Endothelial cell of umbilical vein (primary cell): ENCODE data around the gene ZDHHC17. TPM values are rescaled to one million over a fixed set of nuclear protein-coding genes. Genes with fewer than 3 reads are reported as not detected.

Experiments
- BruUV-seq: library from RNA; stranded (reverse); fragments of 400-500 nt; replicated peaks from 2 replicates; lab custom pipeline; 2021; lab: Mats Ljungman, UMichigan
- CTCF ChIA-PET: fragments of 300-600, 350-600 bp; sonication (Branson Sonifier 250); formaldehyde crosslinking; loops from one replicate; lab custom pipeline; 2021; ENCODE audit warnings: antibody characterized with exemption, inconsistent platforms; lab: Charles Lee
- POLR2A ChIA-PET: fragments of 300-600, 350-600 bp; sonication (Branson Sonifier 250); formaldehyde crosslinking; loops from one replicate; lab custom pipeline; 2021; ENCODE audit warnings: antibody characterized with exemption, inconsistent platforms; lab: Charles Lee
- DNase-seq: peaks from one replicate; pipeline ENCODE4 v3.0.0-alpha.2; 2011; ENCODE audit warnings: low read depth, low spot score
- FAIRE-seq: peaks from 2 replicates; lab custom pipeline; 2011; peaks lifted over from hg19 to GRCh38; lab: Jason Lieb, UNC
- H2AFZ ChIP-seq: 2 replicates; pipeline ENCODE4 v1.6.0; 2012; ENCODE audit warnings: low read depth, low read length, control low read depth, inconsistent platforms
- H3K27ac ChIP-seq: 2 replicates; pipeline ENCODE4 v1.5.1; 2011; ENCODE audit warnings: low read depth, mild to moderate bottlenecking, control low read depth, low read length, moderate library complexity; ENCODE audit not compliant: insufficient read depth
- H3K27me3 ChIP-seq, 2 experiments: 2 replicates each; pipeline versions ENCODE4 v1.6.0 to v1.6.1; 2011; ENCODE audit warnings: low read length in 2 of 2, mixed read lengths in 1 of 2; ENCODE audit not compliant: control insufficient read depth in 2 of 2, insufficient read depth in 2 of 2
- H3K36me3 ChIP-seq, 2 experiments: 2 replicates in 1 of 2; 3 replicates in 1 of 2; pipeline ENCODE4 v1.5.1; 2011; ENCODE audit warnings: low read length in 2 of 2, mild to moderate bottlenecking in 1 of 2, moderate library complexity in 1 of 2; ENCODE audit not compliant: control insufficient read depth in 2 of 2, insufficient read depth in 2 of 2; ENCODE audit errors: extremely low read depth in 1 of 2
- H3K4me1 ChIP-seq: 3 replicates; pipeline ENCODE4 v1.5.1; 2011; ENCODE audit warnings: mild to moderate bottlenecking, low read length; ENCODE audit not compliant: control insufficient read depth, insufficient read depth; ENCODE audit errors: extremely low read depth
- H3K4me2 ChIP-seq: 2 replicates; pipeline ENCODE4 v1.6.1; 2011; ENCODE audit warnings: low read length, control low read depth, mixed read lengths; ENCODE audit not compliant: insufficient read depth
- H3K4me3 ChIP-seq, 3 experiments: fragments of 200-600 bp in 1 of 3; sonication (generic), shearing (Covaris generic) in 1 of 3; replicated peaks in 1 of 3; 2 replicates each; pipeline ENCODE4 v1.5.1; 2011 to 2016; ENCODE audit warnings: control low read depth in 3 of 3, low read length in 3 of 3, mild to moderate bottlenecking in 2 of 3, inconsistent platforms in 1 of 3, low read depth in 1 of 3, moderate library complexity in 1 of 3; ENCODE audit not compliant: insufficient read depth in 1 of 3
- H3K79me2 ChIP-seq: 2 replicates; pipeline ENCODE4 v1.6.0; 2012; ENCODE audit warnings: low read length, inconsistent platforms; ENCODE audit not compliant: control insufficient read depth, insufficient read depth
- H3K9ac ChIP-seq: replicated peaks from 2 replicates; pipeline ENCODE3; 2011; ENCODE audit warnings: low read length, control low read depth; ENCODE audit not compliant: insufficient read depth; ENCODE audit errors: extremely low read depth
- H3K9me1 ChIP-seq: replicated peaks from 3 replicates; pipeline ENCODE4 v1.6.0; 2011; ENCODE audit warnings: mild to moderate bottlenecking, low read length; ENCODE audit not compliant: control insufficient read depth, insufficient read depth; ENCODE audit errors: extremely low read depth
- H3K9me3 ChIP-seq: replicated peaks from 2 replicates; pipeline ENCODE4 v1.5.1; 2012; ENCODE audit warnings: low read length, inconsistent platforms; ENCODE audit not compliant: control insufficient read depth, insufficient read depth
- H4K20me1 ChIP-seq: replicated peaks from 2 replicates; pipeline ENCODE3; 2011; ENCODE audit warnings: mild to moderate bottlenecking, low read length; ENCODE audit not compliant: control insufficient read depth, insufficient read depth; ENCODE audit errors: extremely low read depth
- EZH2 ChIP-seq: IDR thresholded peaks from 2 replicates; pipeline ENCODE4 v1.6.1; 2012; ENCODE audit warnings: borderline replicate concordance, low read depth, mild to moderate bottlenecking, moderate library complexity, low read length, inconsistent platforms; ENCODE audit not compliant: severe bottlenecking
- FOS ChIP-seq: IDR thresholded peaks from 2 replicates; pipeline ENCODE4 v1.6.1; 2011; ENCODE audit warnings: mild to moderate bottlenecking, low read length, moderate library complexity, borderline replicate concordance; ENCODE audit not compliant: insufficient read depth
- GATA2 ChIP-seq: IDR thresholded peaks from 2 replicates; pipeline ENCODE4 v1.7.0; 2011; ENCODE audit warnings: low read depth, mild to moderate bottlenecking, moderate library complexity, mixed read lengths, low read length; ENCODE audit not compliant: insufficient read length, insufficient read depth
- JUN ChIP-seq: IDR thresholded peaks from 2 replicates; pipeline ENCODE4 v1.6.1; 2011; ENCODE audit warnings: borderline replicate concordance, low read depth; ENCODE audit not compliant: insufficient read length, insufficient read depth
- MYC ChIP-seq: IDR thresholded peaks from one replicate; pipeline ENCODE4 v1.6.1; 2011; ENCODE audit warnings: mild to moderate bottlenecking, low read depth, low read length
- POLR2A ChIP-seq: IDR thresholded peaks from 2 replicates; pipeline ENCODE4 v1.6.1; 2012; ENCODE audit warnings: low read depth, mild to moderate bottlenecking, control low read depth, low read length
- POLR2AphosphoS5 ChIP-seq: IDR thresholded peaks from 2 replicates; pipeline ENCODE4 v1.6.1; 2012; ENCODE audit warnings: low read depth, mild to moderate bottlenecking, control low read depth, low read length, moderate library complexity; ENCODE audit not compliant: insufficient read depth
- dilution Hi-C: fragments of 300-500 bp; cut with MboI; formaldehyde crosslinking; loops from one replicate; pipeline ENCODE4 v1.15.0; 2019; ENCODE audit warnings: low sequenced_read_pairs; ENCODE audit not compliant: extremely low pct_ligation_motif_present
- intact Hi-C: fragments of 100-400 bp; cut with micrococcal nuclease; formaldehyde crosslinking; loops from one replicate; pipeline ENCODE4 v1.10.0; 2022
- polyA plus RNA-seq, 4 experiments: library from polyadenylated mRNA; depleted of rRNA in 3 of 4; stranded (reverse) in 3 of 4; unstranded in 1 of 4; fragments of >200 nt; gene quantifications; 2 replicates each; pipeline versions ENCODE4 v1.2.1 to v1.2.3, GENCODE V29; 2011 to 2012; ENCODE audit warnings: missing spikeins in 1 of 4
- total RNA-seq: library from RNA; stranded (reverse); gene quantifications from 2 replicates; pipeline ENCODE4 v1.2.3, GENCODE V29; 2021
- TF ChIP-seq, protein P1 (sequence below): IDR thresholded peaks from 2 replicates; pipeline ENCODE4 v1.6.1; 2011; ENCODE audit not compliant: insufficient read depth, insufficient read length
- TF ChIP-seq, protein P2 (sequence below), 2 donors: IDR thresholded peaks; 1 replicate in 1 of 2; 2 replicates in 1 of 2; pipeline ENCODE4 v1.5.1; 2011; ENCODE audit warnings: low read length in 2 of 2, mild to moderate bottlenecking in 2 of 2, moderate library complexity in 2 of 2, control low read depth in 1 of 2, inconsistent platforms in 1 of 2, low read depth in 1 of 2; ENCODE audit not compliant: insufficient read depth in 1 of 2; ENCODE audit errors: extremely low read depth in 1 of 2

ZDHHC17 gene
- total and polyA plus RNA-seq, 2 donors (not counting 3 experiments of a cell fraction or from before 2014, with no cell fraction given), result 21.2 to 26.9 TPM

GRCh38 chr12:76899522-76899921, 135.6 kb downstream of the ZDHHC17 start:
- FAIRE-seq, result no peak
- ChIA-PET POLR2A (no interaction called here), CTCF (no interaction called here)
- H3K36me3 ChIP-seq, result no peaks in the 10 kb centered on the region
- no peak overlapping the region for H3K9ac ChIP-seq
- H4K20me1 ChIP-seq, result no peaks in the 10 kb centered on the region
- intact Hi-C loops (no loop called here), dilution Hi-C loops (no loop called here)
- no peak overlapping the region for H3K4me2 ChIP-seq
- H3K4me3 ChIP-seq, result no peak overlapping the region
- no peak overlapping the region for H2AFZ ChIP-seq
- H3K4me1 ChIP-seq, result no peaks in the 10 kb centered on the region
- DNase-seq, result no peak
- H3K27me3 ChIP-seq, result no peaks in the 10 kb centered on the region
- no peak for TF ChIP-seq JUN
- no peak for TF ChIP-seq FOS
- TF ChIP-seq, protein P1, sequence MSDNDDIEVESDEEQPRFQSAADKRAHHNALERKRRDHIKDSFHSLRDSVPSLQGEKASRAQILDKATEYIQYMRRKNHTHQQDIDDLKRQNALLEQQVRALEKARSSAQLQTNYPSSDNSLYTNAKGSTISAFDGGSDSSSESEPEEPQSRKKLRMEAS, result no peak
- TF ChIP-seq EZH2, result no peak
- TF ChIP-seq GATA2, result no peak
- TF ChIP-seq POLR2AphosphoS5, result no peak
- no peak for TF ChIP-seq POLR2A
- TF ChIP-seq MYC, result no peak
- TF ChIP-seq, protein P2, sequence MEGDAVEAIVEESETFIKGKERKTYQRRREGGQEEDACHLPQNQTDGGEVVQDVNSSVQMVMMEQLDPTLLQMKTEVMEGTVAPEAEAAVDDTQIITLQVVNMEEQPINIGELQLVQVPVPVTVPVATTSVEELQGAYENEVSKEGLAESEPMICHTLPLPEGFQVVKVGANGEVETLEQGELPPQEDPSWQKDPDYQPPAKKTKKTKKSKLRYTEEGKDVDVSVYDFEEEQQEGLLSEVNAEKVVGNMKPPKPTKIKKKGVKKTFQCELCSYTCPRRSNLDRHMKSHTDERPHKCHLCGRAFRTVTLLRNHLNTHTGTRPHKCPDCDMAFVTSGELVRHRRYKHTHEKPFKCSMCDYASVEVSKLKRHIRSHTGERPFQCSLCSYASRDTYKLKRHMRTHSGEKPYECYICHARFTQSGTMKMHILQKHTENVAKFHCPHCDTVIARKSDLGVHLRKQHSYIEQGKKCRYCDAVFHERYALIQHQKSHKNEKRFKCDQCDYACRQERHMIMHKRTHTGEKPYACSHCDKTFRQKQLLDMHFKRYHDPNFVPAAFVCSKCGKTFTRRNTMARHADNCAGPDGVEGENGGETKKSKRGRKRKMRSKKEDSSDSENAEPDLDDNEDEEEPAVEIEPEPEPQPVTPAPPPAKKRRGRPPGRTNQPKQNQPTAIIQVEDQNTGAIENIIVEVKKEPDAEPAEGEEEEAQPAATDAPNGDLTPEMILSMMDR (IDR thresholded peaks at IDR 0.05; ENCODE audit: extremely low read depth in 1 of 2, insufficient read depth in 1 of 2, low read depth in 1 of 2, low read length in 2 of 2), result no peak
- H3K79me2 ChIP-seq, result no peaks in the 10 kb centered on the region
- no peaks in the 10 kb centered on the region for H3K9me3 ChIP-seq
- H3K27ac ChIP-seq, result no peak overlapping the region
- BruUV-seq, result no TSS peak
- H3K9me1 ChIP-seq, result no peaks in the 10 kb centered on the region
